GM19438 (cell line): ENCODE results near the gene ISX.

Experiments
- ATAC-seq: cut with Tn5 transposase; IDR thresholded peaks from one replicate; pipeline ENCODE4 v1.9.1; 2021; ENCODE audit warnings: low read depth; ENCODE audit not compliant: unreplicated experiment

ISX gene

GRCh38 chr22:35103761-35104160, 37.8 kb downstream of the ISX start:
- no peak for ATAC-seq

- no peak for ATAC-seq
Measured at GRCh38 chr22:35104491-35104890, 38.5 kb downstream of the ISX start.

DNA sequence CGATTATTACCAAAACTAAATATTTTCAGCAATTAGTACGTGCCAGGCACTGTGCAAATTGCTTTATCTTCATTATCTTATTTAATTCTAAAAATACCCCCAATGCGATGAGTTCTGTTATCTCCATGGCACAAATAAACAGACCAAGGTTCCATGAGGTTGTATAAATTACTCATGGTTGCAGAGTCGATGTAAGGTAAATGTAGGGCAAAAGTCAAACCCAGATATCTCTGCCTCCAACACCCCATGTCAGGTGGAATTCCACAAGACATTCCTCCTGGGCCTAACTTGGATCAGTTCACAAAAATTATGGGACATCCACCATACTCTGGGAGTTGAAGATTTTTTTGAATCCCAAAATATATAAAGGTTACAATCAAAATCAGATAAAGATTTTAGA, 43.7 kb downstream of the ISX start:
- ATAC-seq: no peak

DNA sequence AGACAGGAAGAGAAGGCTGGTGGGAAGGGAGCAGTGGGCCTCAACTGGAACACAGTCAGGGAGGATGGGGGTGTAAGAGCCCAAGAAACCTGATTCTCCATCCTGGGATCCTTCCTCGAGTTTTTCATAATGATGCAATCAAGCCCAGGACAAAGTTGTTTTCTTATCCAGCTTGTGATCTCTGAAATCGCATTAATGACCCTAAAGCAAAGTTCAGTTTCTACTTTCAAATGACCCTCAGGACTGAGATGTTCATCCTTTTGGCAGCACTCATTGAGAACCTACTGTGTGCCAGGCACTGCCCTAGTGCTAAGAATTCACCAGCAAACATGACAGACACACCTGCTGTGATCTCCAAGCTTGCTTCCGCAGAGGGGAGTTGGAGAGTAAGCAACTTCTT, 45.3 kb downstream of the ISX start:
- no peak for ATAC-seq

GRCh38 chr22:35113341-35113740, 47.4 kb downstream of the ISX start:
- no peak for ATAC-seq

DNA sequence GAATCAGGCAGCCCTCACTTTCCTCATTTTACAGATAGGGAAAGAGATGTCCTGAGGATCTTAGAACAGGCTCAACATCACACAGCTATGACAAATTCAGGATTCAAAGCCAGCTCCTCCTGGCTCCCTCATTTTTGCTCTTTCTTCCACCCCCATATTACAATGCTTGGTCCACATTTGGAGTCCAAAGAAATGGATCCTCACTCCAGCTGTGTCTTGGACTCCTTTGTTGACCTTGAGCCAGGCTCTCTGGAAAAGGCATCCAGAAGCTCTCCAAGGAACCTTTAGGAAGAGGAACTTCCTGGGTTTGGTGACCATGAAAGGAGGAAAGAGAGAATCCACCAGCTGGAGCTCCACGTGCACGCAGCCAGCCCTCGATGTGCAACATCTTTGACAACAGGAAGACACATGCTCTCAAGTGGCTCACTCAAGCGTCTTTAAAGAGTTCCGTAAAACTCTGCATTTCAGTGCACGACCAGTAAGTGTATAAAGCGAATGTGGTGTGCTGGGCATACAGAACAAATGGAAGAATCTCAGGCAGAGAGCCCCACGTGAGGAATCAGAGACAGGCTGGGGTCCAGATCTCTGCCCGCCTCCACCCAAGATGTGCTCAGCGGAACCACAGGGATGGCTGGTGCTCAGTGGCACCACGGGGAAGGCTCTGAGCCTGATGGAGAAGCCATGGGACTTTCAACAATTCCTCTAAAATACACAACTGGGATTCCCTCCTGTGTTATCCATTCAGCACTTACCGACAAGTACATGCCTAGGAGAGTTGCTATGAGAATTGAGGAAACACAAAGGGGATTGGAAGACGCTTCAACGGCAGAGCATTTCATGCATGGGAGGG, 48.4 kb downstream of the ISX start:
- no peak for ATAC-seq

- no peak for ATAC-seq
Measured at GRCh38 chr22:35115515-35115914, 49.6 kb downstream of the ISX start.

DNA sequence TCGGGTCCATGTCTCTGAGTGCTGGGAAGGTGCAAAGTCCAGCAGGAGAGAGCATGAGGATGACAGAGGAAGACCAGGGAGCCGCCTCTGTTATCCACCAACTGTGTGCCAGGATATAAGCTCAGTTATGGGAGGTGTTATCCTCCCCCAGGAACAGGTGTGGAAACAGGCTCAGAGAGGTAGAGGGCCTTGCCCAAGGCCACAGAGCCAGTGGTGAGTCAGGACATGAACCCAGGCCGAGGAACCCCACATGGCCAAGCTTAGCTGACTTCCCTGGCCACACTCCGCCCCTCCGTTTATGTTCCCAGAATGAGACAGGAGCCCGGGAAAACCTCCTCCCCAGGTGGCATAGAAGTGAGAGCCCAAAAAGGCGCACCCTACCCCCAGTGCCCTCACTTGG, 50.3 kb downstream of the ISX start:
- ATAC-seq: no peak

DNA sequence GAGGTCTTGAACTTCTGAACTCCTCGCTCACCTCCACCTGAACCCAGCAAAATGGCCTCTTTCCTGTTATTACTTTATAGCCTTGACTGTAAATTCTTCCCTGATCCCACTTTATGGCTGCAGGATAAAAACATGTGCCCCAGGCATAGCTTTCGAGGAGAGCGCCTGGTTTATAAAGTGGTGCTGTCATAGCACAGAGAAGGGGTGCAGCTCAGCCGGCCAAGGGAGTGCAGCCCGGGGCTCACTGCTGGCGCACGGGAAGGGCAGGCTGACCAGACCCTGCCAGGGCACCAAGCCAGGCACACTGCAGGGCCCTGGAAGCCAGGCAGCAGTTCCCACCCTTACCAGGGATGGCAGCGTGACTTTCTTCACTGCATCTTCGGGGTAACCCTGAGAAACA, 50.9 kb downstream of the ISX start:
- no peak for ATAC-seq

GRCh38 chr22:35119494-35119893, 53.5 kb downstream of the ISX start:
- no peak for ATAC-seq

DNA sequence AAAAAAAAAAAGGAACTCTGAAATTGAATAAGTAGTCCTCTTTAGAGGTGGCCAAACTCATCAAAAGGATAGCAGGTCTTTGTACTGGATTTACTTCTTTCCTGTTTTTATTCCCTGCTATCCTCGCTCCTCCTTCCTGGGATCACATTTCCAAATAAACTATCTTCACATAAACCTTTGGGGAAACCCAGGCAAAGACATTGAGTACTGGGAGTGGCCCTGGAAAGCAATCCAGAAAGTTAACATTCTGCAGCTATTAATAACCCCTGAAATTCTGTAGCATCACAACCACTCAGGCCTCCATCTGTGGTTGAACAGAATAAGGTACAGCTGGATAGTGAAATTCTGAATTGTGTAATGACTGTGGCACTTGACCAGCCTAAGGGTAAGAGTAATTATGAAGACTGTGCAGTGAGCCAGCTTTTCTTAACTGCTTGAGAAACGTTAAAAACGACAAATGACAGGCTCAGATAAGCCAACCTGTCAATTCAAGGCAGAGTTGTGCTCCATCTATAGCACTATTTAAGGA, 58.8 kb downstream of the ISX start:
- ATAC-seq: no peak

GRCh38 chr22:35126993-35127392, 61.0 kb downstream of the ISX start:
- no peak for ATAC-seq

- ATAC-seq: no peak
Measured at GRCh38 chr22:35128637-35129036, 62.7 kb downstream of the ISX start.

GRCh38 chr22:35131525-35132000, 65.6 kb downstream of the ISX start:
- no peak for ATAC-seq

GRCh38 chr22:35132568-35132967, 66.6 kb downstream of the ISX start:
- ATAC-seq: no peak

DNA sequence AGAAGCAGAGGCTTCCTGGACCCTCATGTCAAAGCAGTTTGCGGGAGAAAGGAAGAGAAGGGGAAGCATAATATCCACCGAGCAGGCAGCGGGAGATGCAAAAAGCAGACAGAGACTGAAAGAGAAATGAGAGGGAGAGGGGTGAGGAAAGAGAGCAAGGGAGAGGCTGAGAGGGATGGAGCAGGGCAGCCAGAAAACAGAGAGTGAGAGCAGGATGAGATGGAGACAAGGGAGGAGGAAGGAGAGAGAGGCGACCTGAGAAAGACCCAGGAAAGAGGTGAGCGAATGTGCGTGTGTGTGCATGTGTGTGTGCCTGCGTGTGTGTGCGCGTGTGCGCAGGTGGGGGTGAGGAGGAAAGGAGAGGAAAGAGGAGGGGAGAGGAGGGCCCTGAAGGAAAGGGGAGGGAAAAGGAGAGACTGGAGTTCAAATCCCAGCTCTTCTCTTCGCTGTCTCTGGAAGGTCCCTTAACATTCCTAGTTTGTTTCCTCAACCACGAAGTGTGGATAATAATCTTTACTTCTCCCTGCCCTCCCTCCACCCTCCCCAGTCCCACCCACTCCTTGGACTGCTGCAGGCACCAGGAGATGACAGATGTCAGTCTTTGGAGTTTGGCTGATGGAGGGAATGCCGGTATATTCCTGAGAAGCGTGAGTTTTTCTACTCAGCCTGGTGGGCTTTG, 67.9 kb downstream of the ISX start:
- ATAC-seq: no peak

DNA sequence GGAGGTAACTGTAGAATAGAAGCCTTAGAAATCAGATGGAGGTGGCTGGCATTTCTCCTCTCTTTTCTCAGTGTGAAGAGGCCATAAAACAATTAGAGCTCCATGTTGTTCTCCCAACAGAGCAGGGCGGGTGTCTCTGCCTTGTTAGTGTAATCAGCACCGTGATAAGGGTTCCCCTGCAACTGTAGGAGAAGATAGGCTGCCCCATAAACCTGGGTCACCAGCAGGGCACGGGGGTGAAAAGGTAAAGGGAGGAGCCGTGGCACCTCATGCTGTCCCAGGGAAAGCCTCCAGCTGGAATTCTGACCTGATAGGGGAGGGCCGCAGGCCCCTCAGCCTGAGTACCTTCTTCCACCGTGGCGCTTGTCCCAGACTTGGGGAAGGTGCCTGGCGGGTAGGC, 68.7 kb downstream of the ISX start:
- no peak for ATAC-seq

- no peak for ATAC-seq
Measured at GRCh38 chr22:35135165-35135564, 69.2 kb downstream of the ISX start.
